Measurements from ENCODE around the gene NAALAD2. TPM values are rescaled to one million over a fixed set of nuclear protein-coding genes. Genes with fewer than 3 reads are reported as not detected.
A peak's percentile ranks its signal among the peaks of the same experiment; 100 is the strongest.
"Not testable (repeated sequence)": the region's sequence is repeated elsewhere in the genome, so short reads cannot be mapped to it uniquely, and the experiment has no call there.

Gene NAALAD2
- total RNA-seq, 1 donor from 2014 or later, result 0.16 TPM

DNA sequence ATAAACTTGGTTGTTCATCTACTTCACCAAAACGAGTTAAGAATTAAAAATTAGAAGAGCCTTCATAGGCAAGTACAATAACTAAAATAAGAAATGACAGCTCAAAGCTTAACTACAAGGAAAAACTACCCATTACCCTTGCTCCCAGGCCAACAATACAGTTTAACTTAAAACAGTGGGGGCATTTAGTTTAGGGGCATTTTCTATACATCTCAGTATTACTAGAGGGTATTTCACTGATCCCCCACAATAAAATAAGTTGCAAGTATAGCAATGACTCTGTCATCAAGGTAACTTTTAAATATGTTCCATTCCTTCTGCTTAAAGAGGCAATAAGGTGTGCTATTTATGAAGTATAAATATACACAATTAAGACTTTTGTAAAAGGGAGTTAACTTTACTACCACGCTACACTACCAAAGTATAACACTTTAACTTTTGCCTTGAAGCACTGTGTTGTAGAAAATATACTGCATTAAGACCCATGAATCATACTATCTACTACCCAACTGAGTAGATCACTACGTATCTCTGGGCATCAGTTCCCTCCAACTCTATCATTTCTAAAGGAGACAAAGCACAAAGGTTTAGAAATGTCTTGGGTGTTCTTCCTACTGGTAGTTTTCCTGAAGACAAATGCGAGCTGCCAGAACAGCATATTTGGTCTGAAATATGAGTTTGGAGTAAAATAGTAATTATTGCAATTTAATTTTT lies 58.6 kb downstream of the NAALAD2 start:
- no peak for ATAC-seq

DNA sequence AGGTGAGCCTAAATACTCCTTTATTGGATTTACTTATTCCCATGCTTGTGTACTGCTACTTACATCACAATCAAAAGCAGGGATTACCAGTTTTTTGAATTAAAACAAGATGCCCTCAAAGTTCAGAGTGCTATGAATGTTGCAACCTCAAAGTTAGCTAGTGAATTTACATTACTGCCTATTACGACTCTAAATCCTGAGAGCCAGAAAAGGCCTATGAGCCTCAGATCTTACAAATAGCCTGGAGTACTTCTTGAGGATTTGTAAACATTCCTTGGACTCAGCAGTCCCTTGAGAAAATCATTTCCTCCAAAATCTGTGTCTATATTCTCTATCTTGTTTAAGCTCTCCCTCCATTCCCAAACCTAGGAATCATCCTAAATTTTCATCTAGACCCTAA lies 62.9 kb downstream of the NAALAD2 start:
- ATAC-seq, result no peak

- no peak for ATAC-seq
Observed at GRCh38 chr11:90202342-90202741, 67.9 kb downstream of the NAALAD2 start.

DNA sequence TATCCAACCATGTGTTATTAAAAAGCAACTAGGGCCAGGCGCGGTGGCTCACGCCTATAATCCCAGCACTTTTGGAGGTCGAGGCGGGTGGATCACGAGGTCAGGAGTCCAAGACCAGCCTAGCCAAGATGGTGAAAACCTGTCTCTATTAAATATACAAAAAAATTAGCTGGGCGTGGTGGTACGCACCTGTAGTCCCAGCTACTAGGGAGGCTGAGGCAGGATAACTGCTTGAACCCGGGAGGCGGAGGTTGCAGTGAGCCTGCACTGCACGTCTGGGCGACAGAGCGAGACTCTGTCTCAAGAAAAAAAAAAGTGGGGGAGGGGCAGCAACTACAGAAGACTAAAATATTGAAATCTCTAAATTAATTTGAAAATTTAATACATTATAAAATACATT lies 69.9 kb downstream of the NAALAD2 start:
- no peak for ATAC-seq

- ATAC-seq, result no peak
Observed at GRCh38 chr11:90204832-90205646, 70.6 kb downstream of the NAALAD2 start.

- ATAC-seq, result not testable (repeated sequence)
Observed at GRCh38 chr11:90207992-90208391, 73.5 kb downstream of the NAALAD2 start.

- ATAC-seq, result no peak
Observed at GRCh38 chr11:90208857-90209256, 74.4 kb downstream of the NAALAD2 start.

GRCh38 chr11:90213322-90213721 lies 78.9 kb downstream of the NAALAD2 start:
- no peak for ATAC-seq

DNA sequence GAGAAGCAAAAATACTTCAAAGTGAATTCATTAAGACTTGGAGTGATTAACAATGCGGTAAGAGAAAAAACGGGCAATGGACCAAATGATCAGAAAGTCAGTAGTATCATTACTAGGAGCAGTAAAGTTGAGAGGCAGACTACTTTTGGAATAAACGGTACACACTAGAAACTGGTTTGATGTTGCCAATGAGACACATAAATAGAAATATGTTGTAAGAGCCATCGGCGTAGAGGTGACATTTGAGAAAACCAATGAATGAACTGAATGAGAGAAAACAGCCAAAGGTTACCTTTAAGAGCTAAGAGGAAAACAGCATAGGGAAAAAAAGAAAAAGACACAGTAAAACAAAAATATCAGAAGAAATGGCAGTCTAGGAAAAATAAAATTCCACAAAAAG lies 82.1 kb downstream of the NAALAD2 start:
- ATAC-seq, result no peak

DNA sequence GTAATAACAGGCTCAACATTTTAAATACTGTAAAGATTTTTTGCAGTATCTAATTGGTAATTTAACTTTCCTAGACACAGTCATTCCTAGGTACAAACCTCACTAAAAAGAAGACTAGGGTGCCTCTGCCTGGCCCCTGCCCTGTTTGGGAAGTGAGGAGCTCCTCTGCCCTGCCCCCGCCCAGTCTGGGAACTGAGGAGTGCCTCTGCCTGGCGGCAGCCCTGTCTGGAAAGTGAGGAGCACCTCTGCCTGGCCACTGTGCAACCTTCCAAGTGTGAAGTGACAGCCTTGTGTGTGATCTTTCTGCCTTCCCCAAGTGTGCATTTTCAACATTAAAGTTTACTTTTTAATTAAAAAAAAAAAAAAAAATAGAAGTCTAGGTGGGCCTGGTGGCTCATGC lies 84.1 kb downstream of the NAALAD2 start:
- ATAC-seq, result no peak

DNA sequence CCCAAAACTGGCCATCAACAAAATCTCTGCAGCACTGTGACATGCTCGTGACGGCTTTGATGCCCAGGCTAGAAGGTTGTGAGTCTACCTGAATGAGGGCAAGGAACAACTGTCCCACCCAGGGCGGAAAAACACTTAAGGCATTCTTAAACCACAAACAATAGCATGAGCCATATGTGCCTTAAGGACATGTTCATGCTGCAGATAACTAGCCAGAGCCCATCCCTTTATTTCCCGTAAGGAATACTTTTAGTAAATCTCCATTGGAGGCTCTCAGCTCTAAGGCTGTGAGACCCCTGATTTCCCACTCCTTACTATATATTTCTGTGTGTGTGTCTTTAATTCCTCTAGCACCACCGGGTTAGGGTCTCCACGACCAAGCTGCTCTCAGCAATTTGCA lies 85.0 kb downstream of the NAALAD2 start:
- ATAC-seq, result no peak

GRCh38 chr11:90220391-90220790 lies 85.9 kb downstream of the NAALAD2 start:
- ATAC-seq, result peak; percentile 60

DNA sequence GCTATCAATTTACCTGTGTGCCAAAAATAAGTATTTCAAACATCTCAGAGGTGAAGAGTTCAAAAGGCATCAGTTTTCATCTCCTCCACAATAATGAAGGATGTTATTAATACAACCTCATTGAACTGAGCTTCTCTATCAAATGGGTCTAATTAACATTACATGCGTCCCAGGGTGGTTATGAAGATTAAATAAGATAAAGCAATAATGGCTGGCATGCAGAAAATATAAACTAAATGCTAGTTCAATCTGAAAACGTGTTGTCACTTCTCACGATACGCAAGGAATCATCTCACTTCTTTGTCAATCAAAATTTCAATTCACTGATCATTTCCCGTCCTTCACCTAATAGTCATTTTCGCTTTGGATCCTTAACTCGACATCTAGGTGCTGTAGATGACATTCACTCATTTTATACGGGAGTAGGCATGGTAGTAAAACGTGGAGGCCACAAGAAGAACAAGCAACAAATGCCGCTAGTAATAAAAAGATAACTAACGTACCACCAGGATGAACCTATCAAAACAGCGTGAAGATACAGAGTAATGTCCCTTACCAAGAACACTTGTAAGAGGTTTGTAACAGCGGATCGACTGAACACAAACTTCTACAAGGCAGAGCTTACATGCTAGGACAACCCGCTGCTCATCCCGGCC lies 87.5 kb downstream of the NAALAD2 start:
- ATAC-seq, result no peak

DNA sequence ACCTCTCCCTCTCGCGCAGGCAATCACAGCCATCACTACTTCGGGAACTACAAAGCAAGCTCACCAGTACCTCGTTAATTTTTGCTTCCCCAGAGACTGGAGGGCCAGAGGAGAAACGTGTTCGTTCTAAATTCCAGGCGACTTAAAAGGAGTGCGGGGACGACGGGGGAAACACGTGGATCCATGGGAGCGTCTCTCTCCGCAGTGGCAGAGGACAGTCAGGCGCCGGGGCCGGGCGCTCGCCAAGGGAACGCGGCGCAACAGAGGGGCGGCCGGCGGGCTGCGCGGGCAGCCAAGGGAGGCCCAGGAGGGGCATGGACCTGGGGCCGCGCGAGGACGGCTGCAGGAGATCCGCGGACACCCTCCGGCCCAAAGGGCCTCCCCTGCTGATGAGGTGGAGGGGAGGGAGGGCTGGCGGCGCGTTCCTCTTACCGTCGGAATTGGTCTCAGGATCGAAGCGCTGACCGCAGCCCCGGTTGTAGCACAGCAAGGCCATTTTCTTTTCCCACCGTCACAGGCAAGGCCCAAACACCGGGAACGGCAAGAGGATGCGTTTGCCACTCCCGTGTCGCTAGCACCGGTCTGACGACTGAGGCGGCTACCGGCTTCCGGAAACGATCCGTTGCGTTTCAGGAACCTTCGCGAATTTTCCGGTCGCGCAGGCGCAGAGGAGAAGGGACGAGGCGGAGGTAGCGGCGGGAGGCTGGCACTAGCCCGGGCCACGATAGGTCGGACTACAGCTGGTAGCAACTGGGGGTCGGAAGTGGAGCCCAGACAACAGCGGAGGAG lies 88.2 kb downstream of the NAALAD2 start, which contains the start of gene CHORDC1:
TSS of gene CHORDC1 (minus strand) at position 591 of the 789 bp plus-strand sequence. CDS start at position 496, 95 bp downstream.
- ATAC-seq, result peak; percentile 91

DNA sequence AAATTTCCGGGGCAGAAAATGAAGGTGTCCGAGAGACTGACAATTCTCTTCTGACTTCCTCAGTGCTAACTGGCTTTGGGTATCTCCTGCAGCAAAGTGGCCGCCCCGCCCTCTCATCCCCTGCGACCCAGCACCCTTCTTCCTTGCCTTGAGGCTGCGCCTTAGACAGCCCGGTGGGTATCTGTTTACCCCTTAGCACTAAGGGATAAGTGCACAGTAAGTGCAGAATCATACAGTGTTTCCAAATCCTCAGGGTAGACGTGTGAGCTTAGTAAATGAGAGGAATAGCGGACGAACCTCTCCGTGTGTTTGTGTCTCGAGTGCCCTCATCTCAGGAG lies 88.8 kb downstream of the NAALAD2 start:
- ATAC-seq, result peak; percentile 37

GRCh38 chr11:90228056-90228455 lies 93.6 kb downstream of the NAALAD2 start:
- ATAC-seq, result no peak

- no peak for ATAC-seq
Observed at GRCh38 chr11:90229791-90230190, 95.3 kb downstream of the NAALAD2 start.

GRCh38 chr11:90234977-90235376 lies 100.5 kb downstream of the NAALAD2 start:
- no peak for ATAC-seq

- ATAC-seq, result no peak
Observed at GRCh38 chr11:90235526-90235925, 101.1 kb downstream of the NAALAD2 start.

DNA sequence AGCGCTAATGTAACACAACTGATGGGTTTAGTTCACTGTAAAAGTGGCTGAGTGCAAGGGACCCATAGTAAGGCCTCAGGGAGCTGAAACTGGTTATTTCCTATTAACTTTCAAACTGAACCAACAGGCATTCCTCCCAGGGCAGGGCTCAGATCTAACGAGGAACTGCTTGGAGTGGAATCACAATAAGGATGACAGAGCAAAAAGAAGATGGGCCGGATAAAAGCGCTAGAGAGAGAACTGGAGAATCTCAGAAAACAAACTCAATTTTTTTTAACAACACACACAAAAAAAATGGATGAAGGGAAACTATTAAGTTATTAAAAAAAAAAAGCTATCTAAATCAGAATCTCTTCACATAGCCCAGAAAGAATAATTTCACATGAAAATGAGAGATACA lies 102.5 kb downstream of the NAALAD2 start:
- no peak for ATAC-seq

- ATAC-seq, result not testable (repeated sequence)
Observed at GRCh38 chr11:90239967-90240636, 105.6 kb downstream of the NAALAD2 start.

DNA sequence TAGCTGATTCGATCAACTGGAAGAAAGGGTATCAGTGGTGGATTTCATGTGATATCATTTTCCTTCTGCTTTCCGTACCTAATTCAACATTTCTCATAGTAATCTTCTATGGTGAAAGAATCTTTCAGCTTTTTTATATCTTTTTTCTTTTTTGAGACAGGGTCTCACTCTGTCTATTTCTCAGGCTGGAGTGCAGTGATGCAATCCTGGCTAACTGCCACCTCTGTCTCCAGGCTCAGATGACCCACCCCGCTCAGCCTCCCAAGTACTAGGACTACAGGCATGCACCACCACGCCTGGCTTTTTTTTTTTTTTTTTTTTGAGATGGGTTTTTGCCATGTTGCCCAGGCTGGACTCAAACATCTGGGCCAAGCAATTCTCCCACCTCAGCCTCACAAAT lies 107.0 kb downstream of the NAALAD2 start:
- ATAC-seq, result no peak
